Measurements from ENCODE around the gene TFCP2L1.

The TFCP2L1 gene

DNA sequence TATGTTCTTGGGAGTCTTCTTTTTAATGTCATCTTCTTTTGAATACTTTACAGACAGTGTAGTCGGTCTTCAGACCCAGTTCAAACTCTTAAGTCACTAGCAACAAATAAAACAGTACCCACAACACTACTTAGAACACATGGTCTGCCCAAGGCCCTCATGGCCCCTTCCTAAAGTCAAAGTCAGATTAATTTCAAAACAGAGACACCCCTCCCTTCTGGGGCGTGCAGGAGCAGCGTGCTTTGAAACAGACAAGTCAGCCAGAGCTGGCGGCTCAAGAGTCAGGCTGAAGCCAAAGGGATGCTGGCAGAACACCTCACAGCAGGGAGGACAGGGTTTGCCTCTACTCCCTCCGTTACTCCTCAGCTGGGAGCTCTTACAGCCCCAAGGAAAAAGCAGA is 77.5 kb downstream of the TFCP2L1 start:
- no peak for DNase-seq (ENCODE audit: low read depth)
- TF ChIP-seq, protein P1, sequence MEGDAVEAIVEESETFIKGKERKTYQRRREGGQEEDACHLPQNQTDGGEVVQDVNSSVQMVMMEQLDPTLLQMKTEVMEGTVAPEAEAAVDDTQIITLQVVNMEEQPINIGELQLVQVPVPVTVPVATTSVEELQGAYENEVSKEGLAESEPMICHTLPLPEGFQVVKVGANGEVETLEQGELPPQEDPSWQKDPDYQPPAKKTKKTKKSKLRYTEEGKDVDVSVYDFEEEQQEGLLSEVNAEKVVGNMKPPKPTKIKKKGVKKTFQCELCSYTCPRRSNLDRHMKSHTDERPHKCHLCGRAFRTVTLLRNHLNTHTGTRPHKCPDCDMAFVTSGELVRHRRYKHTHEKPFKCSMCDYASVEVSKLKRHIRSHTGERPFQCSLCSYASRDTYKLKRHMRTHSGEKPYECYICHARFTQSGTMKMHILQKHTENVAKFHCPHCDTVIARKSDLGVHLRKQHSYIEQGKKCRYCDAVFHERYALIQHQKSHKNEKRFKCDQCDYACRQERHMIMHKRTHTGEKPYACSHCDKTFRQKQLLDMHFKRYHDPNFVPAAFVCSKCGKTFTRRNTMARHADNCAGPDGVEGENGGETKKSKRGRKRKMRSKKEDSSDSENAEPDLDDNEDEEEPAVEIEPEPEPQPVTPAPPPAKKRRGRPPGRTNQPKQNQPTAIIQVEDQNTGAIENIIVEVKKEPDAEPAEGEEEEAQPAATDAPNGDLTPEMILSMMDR (IDR thresholded peaks at IDR 0.05; ENCODE audit: low read length, missing control alignments): no peak
- H3K4me3 ChIP-seq (replicated peaks; ENCODE audit: low read depth, low read length): no peak overlapping the region

DNA sequence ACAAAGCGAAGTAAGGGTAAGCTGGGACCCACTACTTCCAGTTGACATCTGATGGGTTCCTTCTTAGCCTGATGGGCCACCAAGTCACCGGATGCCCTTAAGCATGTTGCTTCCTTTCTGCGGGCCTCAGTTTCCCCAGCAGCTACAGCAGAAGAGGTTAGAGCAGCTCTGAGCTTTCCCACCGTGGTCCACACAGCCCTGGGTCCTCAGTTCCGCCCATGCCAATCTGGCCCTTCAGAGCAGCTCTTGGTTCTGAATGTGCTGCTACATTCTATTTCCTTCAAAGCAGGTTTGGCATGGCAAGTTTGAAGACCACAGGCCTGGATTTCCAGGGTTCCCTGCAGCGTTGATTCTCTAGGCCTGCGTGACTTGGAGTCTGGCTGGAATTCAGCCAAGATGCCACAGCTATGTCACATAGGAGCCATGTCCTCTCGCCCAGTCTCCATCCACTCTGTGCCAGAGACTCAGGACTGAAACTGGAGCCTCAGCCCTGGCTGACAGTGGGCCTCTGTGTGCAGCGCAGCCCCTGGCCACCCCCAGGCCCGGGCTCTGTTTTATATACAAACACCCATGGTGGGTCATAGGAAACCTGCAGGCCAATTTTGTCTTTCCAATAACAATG is 79.6 kb downstream of the TFCP2L1 start:
- no peak for DNase-seq (ENCODE audit: low read depth)
- no peak overlapping the region for H3K4me3 ChIP-seq (replicated peaks; ENCODE audit: low read depth, low read length)
- TF ChIP-seq, protein P1 (IDR thresholded peaks at IDR 0.05; ENCODE audit: low read length, missing control alignments): no peak

DNA sequence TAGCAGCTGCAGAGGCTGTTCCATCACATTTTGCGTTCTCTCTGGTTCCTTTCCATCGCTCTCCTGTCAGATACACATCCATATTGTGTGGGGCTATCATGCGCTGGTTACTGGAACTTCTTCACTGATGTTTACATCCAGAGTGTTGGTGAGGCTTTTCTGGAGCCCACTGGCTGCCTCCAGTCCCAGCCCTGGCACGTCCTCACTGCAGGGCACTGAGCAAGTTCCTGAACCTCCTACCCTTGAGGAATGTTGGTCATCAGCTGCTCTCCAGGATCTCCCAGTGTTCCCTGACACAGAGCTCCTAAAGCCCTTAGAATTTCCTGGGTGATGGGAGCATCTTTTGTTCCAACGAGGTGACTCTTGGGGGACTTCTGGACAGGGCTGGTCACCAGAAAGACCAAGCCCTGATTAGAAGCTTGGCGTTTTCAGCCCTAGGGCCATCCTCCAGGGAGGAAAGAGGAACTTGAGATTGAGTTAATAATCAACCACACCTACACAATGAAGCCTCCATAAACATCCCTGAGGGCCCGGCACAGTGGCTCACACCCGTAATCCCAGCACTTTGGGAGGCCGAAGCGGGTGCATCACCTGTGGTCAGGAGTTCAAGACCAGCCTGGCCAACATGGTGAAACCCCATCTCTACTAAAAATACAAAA is 81.3 kb downstream of the TFCP2L1 start:
- no peak for DNase-seq (ENCODE audit: low read depth)
- H3K4me3 ChIP-seq (replicated peaks; ENCODE audit: low read depth, low read length): no peak overlapping the region
- TF ChIP-seq, protein P1 (IDR thresholded peaks at IDR 0.05; ENCODE audit: low read length, missing control alignments): no peak

DNA sequence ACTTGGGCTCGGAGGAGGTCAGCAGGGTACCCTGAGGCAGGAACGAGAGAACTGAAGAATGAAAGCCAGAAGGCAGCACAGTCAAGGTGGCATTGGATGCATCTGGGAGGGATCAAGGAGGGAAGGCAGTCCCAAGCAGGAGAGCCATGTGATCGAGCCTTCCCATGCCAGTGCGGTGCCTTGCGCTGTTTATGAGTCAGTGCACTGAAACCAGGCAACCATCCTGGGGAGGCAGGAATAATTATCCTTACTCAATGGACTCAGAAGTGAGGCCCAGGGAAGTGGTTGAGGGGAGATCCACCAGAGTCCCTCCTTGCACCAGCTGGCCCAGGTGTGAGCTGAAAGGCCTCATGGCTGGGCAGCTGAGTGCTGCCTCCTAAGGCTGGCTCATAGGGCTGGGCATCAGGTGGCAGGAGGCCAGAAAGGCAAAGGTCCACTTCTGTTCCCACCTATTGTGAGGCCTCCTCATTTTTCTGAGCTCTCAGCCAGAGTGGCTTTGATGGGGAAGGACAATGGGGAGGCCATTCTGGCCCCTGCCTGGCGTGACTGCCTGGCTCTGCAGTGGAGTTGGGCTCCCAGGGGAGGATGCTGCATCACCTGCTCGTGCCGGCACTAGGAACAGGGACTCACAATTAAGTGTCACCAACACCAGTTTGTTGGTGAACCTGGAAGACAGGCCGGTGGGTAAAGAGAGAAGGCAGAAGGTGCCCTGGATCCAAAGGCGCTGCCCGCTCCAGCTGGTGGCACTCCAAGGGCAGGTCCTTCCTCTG is 82.3 kb downstream of the TFCP2L1 start:
- no peak overlapping the region for H3K4me3 ChIP-seq (replicated peaks; ENCODE audit: low read depth, low read length)
- no peak for DNase-seq (ENCODE audit: low read depth)
- TF ChIP-seq, protein P1 (IDR thresholded peaks at IDR 0.05; ENCODE audit: low read length, missing control alignments): no peak

DNA sequence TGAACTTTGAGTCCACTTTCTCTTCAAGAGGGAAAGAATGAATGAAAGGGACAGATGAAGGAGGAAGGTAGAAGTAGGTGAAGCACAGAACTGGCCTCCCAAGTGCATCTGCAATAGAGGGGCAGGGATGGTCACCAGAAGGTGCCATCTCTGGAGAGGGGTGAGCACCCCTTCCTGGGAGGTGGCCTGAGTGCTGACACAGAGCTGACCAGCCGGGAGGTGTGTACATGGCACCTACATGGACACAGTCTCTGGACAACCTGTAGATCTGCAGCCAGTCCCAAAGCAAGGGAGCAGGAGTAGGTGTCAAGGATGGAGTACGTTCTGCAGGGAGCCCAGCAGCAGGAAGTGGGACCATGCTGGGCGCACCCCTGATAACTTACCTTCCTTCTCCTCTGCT is 83.2 kb downstream of the TFCP2L1 start:
- no peak for DNase-seq (ENCODE audit: low read depth)
- TF ChIP-seq, protein P1 (IDR thresholded peaks at IDR 0.05; ENCODE audit: low read length, missing control alignments): no peak
- H3K4me3 ChIP-seq (replicated peaks; ENCODE audit: low read depth, low read length): no peak overlapping the region

DNA sequence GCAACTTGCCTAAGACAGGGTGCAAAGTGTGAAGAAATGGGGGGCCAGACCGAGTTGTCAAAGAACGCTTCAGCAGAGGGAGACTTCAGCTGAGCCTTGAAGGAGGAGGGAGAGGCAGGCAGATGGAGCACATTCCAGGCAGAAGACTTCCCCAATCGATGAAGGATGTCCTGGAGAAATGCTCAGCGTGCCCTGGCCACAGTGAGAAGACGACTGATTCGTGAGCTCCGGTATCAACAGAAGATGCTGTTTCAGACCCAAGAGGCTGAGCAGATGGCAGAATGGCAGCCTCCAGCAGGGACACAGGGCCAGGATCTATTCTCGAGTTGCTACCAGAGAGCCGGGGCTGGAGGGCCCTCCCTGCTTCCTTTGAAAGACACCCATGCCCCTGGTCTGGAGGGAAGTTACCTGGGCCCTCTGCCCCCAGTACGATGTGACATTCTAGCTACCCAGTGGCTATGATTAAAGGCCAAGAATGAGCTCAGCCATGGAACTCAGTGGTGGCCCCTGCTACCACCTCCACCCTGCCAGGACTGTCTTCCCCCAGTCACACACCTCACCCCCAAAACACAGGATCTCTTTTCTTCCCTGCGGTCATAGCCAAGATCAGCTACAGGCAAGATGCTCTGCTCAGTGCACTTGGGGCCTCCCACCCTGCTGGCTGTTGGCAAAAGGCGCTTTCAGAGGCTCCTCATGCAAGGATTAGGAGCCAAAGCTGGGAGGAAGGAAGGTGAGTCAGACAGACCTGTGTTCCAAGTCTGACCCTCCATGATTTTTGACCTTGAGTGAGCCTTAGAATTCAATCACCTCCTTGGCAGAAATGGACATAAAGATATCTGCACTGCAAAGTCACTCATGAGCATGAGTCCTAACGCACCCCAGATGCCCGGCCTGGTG is 84.3 kb downstream of the TFCP2L1 start:
- no peak overlapping the region for H3K4me3 ChIP-seq (replicated peaks; ENCODE audit: low read depth, low read length)
- peak; percentile 3 for DNase-seq (ENCODE audit: low read depth)
- TF ChIP-seq, protein P1 (IDR thresholded peaks at IDR 0.05; ENCODE audit: low read length, missing control alignments): no peak
